HG02610 (cell line): ENCODE measurements around the gene CDC45.
"Not testable (repeated sequence)": the region's sequence is repeated elsewhere in the genome, so short reads cannot be mapped to it uniquely, and the experiment has no call there.

Source experiments
- ATAC-seq: cut with Tn5 transposase; IDR thresholded peaks from one replicate; pipeline ENCODE4 v1.9.1; 2021; ENCODE audit warnings: mild to moderate bottlenecking, moderate library complexity; ENCODE audit not compliant: unreplicated experiment

Gene CDC45

GRCh38 chr22:19525666-19526065 is 45.9 kb downstream of the CDC45 start:
- ATAC-seq: no peak

GRCh38 chr22:19526076-19526701 is 46.5 kb downstream of the CDC45 start:
- ATAC-seq: no peak

- no peak for ATAC-seq
Observed at GRCh38 chr22:19526702-19527111, 47.0 kb downstream of the CDC45 start.

GRCh38 chr22:19527321-19527721 is 47.6 kb downstream of the CDC45 start:
- no peak for ATAC-seq

GRCh38 chr22:19527861-19528417 is 48.2 kb downstream of the CDC45 start:
- no peak for ATAC-seq

GRCh38 chr22:19529811-19530210 is 50.1 kb downstream of the CDC45 start:
- ATAC-seq: no peak

GRCh38 chr22:19530751-19531150 is 51.0 kb downstream of the CDC45 start:
- no peak for ATAC-seq

GRCh38 chr22:19531327-19531726 is 51.6 kb downstream of the CDC45 start:
- not testable (repeated sequence) for ATAC-seq

- ATAC-seq: no peak
Observed at GRCh38 chr22:19533049-19533626, 53.4 kb downstream of the CDC45 start.

GRCh38 chr22:19533857-19534256 is 54.1 kb downstream of the CDC45 start:
- ATAC-seq: no peak

- ATAC-seq: no peak
Observed at GRCh38 chr22:19535001-19535400, 55.3 kb downstream of the CDC45 start.

- ATAC-seq: no peak
Observed at GRCh38 chr22:19536564-19536963, 56.8 kb downstream of the CDC45 start.

- ATAC-seq: no peak
Observed at GRCh38 chr22:19537941-19538488, 58.3 kb downstream of the CDC45 start.

- no peak for ATAC-seq
Observed at GRCh38 chr22:19540394-19540793, 60.7 kb downstream of the CDC45 start.

GRCh38 chr22:19543970-19544708 is 64.4 kb downstream of the CDC45 start:
- no peak for ATAC-seq

- no peak for ATAC-seq
Observed at GRCh38 chr22:19545935-19546207, 66.2 kb downstream of the CDC45 start.

GRCh38 chr22:19546680-19547079 is 67.0 kb downstream of the CDC45 start:
- ATAC-seq: no peak

- no peak for ATAC-seq
Observed at GRCh38 chr22:19547620-19548019, 67.9 kb downstream of the CDC45 start.

- not testable (repeated sequence) for ATAC-seq
Observed at GRCh38 chr22:19548427-19548826, 68.7 kb downstream of the CDC45 start.

- ATAC-seq: no peak
Observed at GRCh38 chr22:19548964-19549363, 69.2 kb downstream of the CDC45 start.

GRCh38 chr22:19549428-19549827 is 69.7 kb downstream of the CDC45 start:
- no peak for ATAC-seq

- ATAC-seq: no peak
Observed at GRCh38 chr22:19550382-19550781, 70.7 kb downstream of the CDC45 start.
